ENCODE measurements around the gene CDS2. TPM values are rescaled to one million over a fixed set of nuclear protein-coding genes. Genes with fewer than 3 reads are reported as not detected.

Gene CDS2
- total RNA-seq, 3 donors from 2014 or later (not counting 1 experiment from before 2014, with no cell fraction given) = 45.6 to 54.7 (median 53.8) TPM

GRCh38 chr20:5091902-5092301, 34.9 kb upstream of the CDS2 start:
- intact Hi-C loops (cut with micrococcal nuclease) = no loop called here
- WGBS (ENCODE audit: insufficient coverage) = 98% methylated on average over 6 of the region's 6 CpGs

GRCh38 chr20:5092765-5093339, 34.0 kb upstream of the CDS2 start:
- Mint-ChIP-seq H3K27me3 (ENCODE audit: low read depth in 2 of 2) (no peaks in the 10 kb centered on the region), H3K36me3 (no peaks in the 10 kb centered on the region), H3K9me3 (no peaks in the 10 kb centered on the region), H3K4me1 (peaks cover 15 to 20% of the 10 kb centered on the region in 2 donors), H3K4me3 (no peak overlapping the region), H3K27ac (peak overlapping the region; percentile 40 to 56)
- intact Hi-C loops (cut with micrococcal nuclease) = no loop called here
- DNase-seq (no peak), ATAC-seq (no peak)
- H3K27me3 ChIP-seq (ENCODE audit: control insufficient read depth, insufficient read depth, low read length) = no peaks in the 10 kb centered on the region
- no peak for TF ChIP-seq CTCF (IDR thresholded peaks at IDR 0.05)
- H3K4me1 ChIP-seq (ENCODE audit: control insufficient read depth, insufficient read depth, low read length) = peaks cover 16% of the 10 kb centered on the region
- WGBS (ENCODE audit: insufficient coverage) = no CpG with 5 or more reads among the region's 4 CpGs
- no peaks in the 10 kb centered on the region for H3K9me3 ChIP-seq (ENCODE audit: control insufficient read depth, insufficient read depth, low read length)
- peaks cover 12% of the 10 kb centered on the region for H3K36me3 ChIP-seq (ENCODE audit: control insufficient read depth, insufficient read depth, low read length)
- H3K4me3 ChIP-seq (ENCODE audit: low read length) = no peak overlapping the region
- H3K27ac ChIP-seq (ENCODE audit: low read length) = no peak overlapping the region

More at GRCh38 chr20:5091902-5092301, 34.9 kb upstream of the CDS2 start:
- no peaks in the 10 kb centered on the region for H3K27me3 Mint-ChIP-seq (ENCODE audit: low read depth in 2 of 2)
- ATAC-seq (no peak), DNase-seq (no peak)
- Histone ChIP-seq H3K36me3 (ENCODE audit: control insufficient read depth, insufficient read depth, low read length) (peaks cover 10% of the 10 kb centered on the region), H3K4me3 (ENCODE audit: low read length) (no peak overlapping the region), H3K4me1 (ENCODE audit: control insufficient read depth, insufficient read depth, low read length) (peaks cover 16% of the 10 kb centered on the region), H3K9me3 (ENCODE audit: control insufficient read depth, insufficient read depth, low read length) (no peaks in the 10 kb centered on the region), H3K27me3 (ENCODE audit: control insufficient read depth, insufficient read depth, low read length) (no peaks in the 10 kb centered on the region), H3K27ac (ENCODE audit: low read length) (no peak overlapping the region)
- no peak overlapping the region for H3K4me3 Mint-ChIP-seq
- no peaks in the 10 kb centered on the region for H3K36me3 Mint-ChIP-seq
- H3K9me3 Mint-ChIP-seq = no peaks in the 10 kb centered on the region
- peaks cover 15 to 20% of the 10 kb centered on the region in 2 donors for H3K4me1 Mint-ChIP-seq
- peak overlapping the region in 1 of 2 donors; percentile 49 for H3K27ac Mint-ChIP-seq
- TF ChIP-seq CTCF (IDR thresholded peaks at IDR 0.05) = no peak

GRCh38 chr20:5095454-5095853, 31.4 kb upstream of the CDS2 start:
- H3K36me3 Mint-ChIP-seq = peaks cover 7% of the 10 kb centered on the region

More at GRCh38 chr20:5095454-5095853, 31.4 kb upstream of the CDS2 start:
- no peak for TF ChIP-seq CTCF (IDR thresholded peaks at IDR 0.05)
- peaks cover 6 to 10% of the 10 kb centered on the region in 2 donors for H3K4me1 Mint-ChIP-seq
- H3K4me3 ChIP-seq (ENCODE audit: low read length) = no peak overlapping the region
- WGBS (ENCODE audit: insufficient coverage) = 99% methylated on average over 3 of the region's 3 CpGs
- DNase-seq (no peak), ATAC-seq (no peak)
- H3K27me3 Mint-ChIP-seq (ENCODE audit: low read depth in 2 of 2) = no peaks in the 10 kb centered on the region
- H3K4me3 Mint-ChIP-seq = no peak overlapping the region
- no peak overlapping the region for H3K27ac ChIP-seq (ENCODE audit: low read length)
- H3K27me3 ChIP-seq (ENCODE audit: control insufficient read depth, insufficient read depth, low read length) = no peaks in the 10 kb centered on the region
- no peaks in the 10 kb centered on the region for H3K9me3 Mint-ChIP-seq
- peak overlapping the region; percentile 27 to 32 for H3K27ac Mint-ChIP-seq
- H3K4me1 ChIP-seq (ENCODE audit: control insufficient read depth, insufficient read depth, low read length) = peaks cover 2% of the 10 kb centered on the region
- no peaks in the 10 kb centered on the region for H3K9me3 ChIP-seq (ENCODE audit: control insufficient read depth, insufficient read depth, low read length)
- H3K36me3 ChIP-seq (ENCODE audit: control insufficient read depth, insufficient read depth, low read length) = peaks cover 21% of the 10 kb centered on the region
- intact Hi-C loops (cut with micrococcal nuclease) = no loop called here
